Glutamatergic neuron (in vitro differentiated cells): ENCODE results near the gene RETREG1. TPM values are rescaled to one million over a fixed set of nuclear protein-coding genes. Genes with fewer than 3 reads are reported as not detected.
"Not testable (repeated sequence)": the region's sequence is repeated elsewhere in the genome, so short reads cannot be mapped to it uniquely, and the experiment has no call there.

ENCODE experiments used
- DNase-seq: peaks from one replicate; pipeline ENCODE4 v3.0.0; 2022
- H3K27ac Mint-ChIP-seq: one replicate; pipeline ENCODE4 v1.8.0; 2020; ENCODE audit warnings: mild to moderate bottlenecking, mixed read lengths, inconsistent platforms; ENCODE audit not compliant: unreplicated experiment
- H3K27me3 Mint-ChIP-seq: one replicate; pipeline ENCODE4 v1.8.0; 2020; ENCODE audit warnings: mild to moderate bottlenecking, moderate library complexity, mixed read lengths, inconsistent platforms; ENCODE audit not compliant: unreplicated experiment
- H3K36me3 Mint-ChIP-seq: one replicate; pipeline ENCODE4 v1.8.0; 2020; ENCODE audit warnings: mild to moderate bottlenecking, mixed read lengths, inconsistent platforms; ENCODE audit not compliant: unreplicated experiment
- H3K4me1 Mint-ChIP-seq: one replicate; pipeline ENCODE4 v1.8.0; 2020; ENCODE audit warnings: mild to moderate bottlenecking, low read depth, mixed read lengths, inconsistent platforms; ENCODE audit not compliant: unreplicated experiment
- H3K4me3 Mint-ChIP-seq: one replicate; pipeline ENCODE4 v1.8.0; 2020; ENCODE audit warnings: mild to moderate bottlenecking, mixed read lengths, inconsistent platforms; ENCODE audit not compliant: unreplicated experiment
- H3K9me3 Mint-ChIP-seq: one replicate; pipeline ENCODE4 v1.8.0; 2020; ENCODE audit warnings: mild to moderate bottlenecking, moderate library complexity, mixed read lengths, inconsistent platforms; ENCODE audit not compliant: unreplicated experiment
- total RNA-seq: library from RNA; stranded (reverse); fragmentation: NEBNext Ultra II Directional; extraction: Animal tissue kit (Norgen Biotek cat#: 25700); gene quantifications from one replicate; pipeline ENCODE4 v1.2.1, GENCODE V29; 2021; ENCODE audit not compliant: unreplicated experiment
- TF ChIP-seq, protein P1 (sequence below): fragments of 200-600 bp; sonication (generic); IDR thresholded peaks from one replicate; pipeline ENCODE4 v1.5.0; 2021; ENCODE audit not compliant: partially characterized antibody, unreplicated experiment

Gene RETREG1
- total RNA-seq, 1 donor from 2014 or later = 6.3 TPM

DNA sequence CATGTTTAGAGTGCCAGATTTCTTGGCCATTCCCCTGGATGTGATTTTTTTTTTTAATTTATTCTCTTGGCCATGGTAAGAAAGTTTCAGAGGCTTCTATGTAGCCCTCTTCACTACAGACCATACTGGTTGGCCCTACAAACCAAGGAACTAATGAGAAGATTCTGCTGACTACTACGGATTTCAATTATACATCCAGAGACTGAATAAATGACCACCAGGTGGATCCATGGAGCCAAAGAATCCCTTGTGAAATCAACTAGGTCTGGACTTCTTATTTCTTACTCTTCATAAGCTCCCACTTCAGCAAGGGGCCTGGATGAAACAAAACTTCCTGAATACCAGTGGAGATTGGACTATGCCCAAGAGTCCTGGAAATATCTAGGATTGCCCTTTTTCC is 178.8 kb downstream of the RETREG1 start:
- peaks cover 11% of the 10 kb centered on the region for H3K4me1 Mint-ChIP-seq
- TF ChIP-seq, protein P1, sequence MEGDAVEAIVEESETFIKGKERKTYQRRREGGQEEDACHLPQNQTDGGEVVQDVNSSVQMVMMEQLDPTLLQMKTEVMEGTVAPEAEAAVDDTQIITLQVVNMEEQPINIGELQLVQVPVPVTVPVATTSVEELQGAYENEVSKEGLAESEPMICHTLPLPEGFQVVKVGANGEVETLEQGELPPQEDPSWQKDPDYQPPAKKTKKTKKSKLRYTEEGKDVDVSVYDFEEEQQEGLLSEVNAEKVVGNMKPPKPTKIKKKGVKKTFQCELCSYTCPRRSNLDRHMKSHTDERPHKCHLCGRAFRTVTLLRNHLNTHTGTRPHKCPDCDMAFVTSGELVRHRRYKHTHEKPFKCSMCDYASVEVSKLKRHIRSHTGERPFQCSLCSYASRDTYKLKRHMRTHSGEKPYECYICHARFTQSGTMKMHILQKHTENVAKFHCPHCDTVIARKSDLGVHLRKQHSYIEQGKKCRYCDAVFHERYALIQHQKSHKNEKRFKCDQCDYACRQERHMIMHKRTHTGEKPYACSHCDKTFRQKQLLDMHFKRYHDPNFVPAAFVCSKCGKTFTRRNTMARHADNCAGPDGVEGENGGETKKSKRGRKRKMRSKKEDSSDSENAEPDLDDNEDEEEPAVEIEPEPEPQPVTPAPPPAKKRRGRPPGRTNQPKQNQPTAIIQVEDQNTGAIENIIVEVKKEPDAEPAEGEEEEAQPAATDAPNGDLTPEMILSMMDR = no peak

DNA sequence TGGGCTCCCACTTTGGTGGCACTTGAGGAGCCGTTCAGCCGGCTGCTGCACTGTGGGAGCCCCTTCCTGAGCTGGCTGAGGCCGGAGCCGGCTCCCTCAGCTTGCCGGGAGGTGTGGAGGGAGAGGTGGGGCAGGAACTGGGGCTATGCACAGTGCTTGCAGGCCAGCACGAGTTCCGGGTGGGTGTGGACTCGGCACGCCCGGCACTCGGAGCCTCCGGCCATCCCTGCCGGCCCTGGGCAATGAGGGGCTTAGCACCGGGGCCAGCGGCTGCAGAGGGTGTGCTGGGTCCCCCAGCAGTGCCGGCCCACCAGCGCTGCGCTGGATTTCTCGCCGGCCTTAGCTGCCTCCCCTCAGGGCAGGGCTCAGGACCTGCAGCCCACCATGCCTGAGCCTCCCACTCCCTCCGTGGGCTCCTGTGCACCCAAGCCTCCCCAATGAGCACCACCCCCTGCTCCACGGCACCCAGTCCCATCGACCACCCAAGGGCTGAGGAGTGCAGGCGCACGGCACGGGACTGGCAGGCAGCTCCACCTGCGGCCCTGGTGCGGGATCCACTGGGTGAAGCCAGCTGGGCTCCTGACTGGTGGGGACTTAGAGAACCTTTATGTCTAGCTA is 180.6 kb downstream of the RETREG1 start:
- H3K4me1 Mint-ChIP-seq = peaks cover 20% of the 10 kb centered on the region
- H3K9me3 Mint-ChIP-seq, DNase-seq, H3K27me3 Mint-ChIP-seq, H3K27ac Mint-ChIP-seq, H3K36me3 Mint-ChIP-seq, H3K4me3 Mint-ChIP-seq: not testable (repeated sequence)

More for the DNA sequence above, 178.8 kb downstream of the RETREG1 start:
- no peaks in the 10 kb centered on the region for H3K36me3 Mint-ChIP-seq
- no peak overlapping the region for H3K27ac Mint-ChIP-seq
- H3K9me3 Mint-ChIP-seq = peaks cover 4% of the 10 kb centered on the region
- no peak overlapping the region for H3K4me3 Mint-ChIP-seq
- no peak for DNase-seq
- peaks cover 5% of the 10 kb centered on the region for H3K27me3 Mint-ChIP-seq

DNA sequence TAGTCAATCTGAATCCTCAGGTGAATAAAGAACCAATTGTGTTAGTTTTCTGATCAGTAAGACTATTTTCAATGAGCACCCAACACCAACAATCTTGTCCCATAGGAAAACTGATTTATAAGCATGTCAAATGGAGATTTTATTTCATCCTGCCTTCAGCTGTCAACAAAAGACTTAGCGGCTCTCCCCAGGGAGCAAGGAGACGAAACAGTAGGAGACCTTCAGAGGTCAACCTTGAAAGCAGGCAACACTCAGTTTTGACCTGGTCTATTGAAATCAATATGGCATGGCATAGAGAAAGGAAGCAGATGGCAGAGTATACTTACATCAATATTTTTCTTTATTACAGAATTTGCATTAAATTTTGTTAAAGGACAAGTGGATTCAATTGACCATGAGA is 185.3 kb downstream of the RETREG1 start:
- H3K36me3 Mint-ChIP-seq = no peaks in the 10 kb centered on the region
- peaks cover 28% of the 10 kb centered on the region for H3K4me1 Mint-ChIP-seq
- H3K9me3 Mint-ChIP-seq = peaks cover 3% of the 10 kb centered on the region
- H3K27me3 Mint-ChIP-seq = peaks cover 7% of the 10 kb centered on the region
- H3K27ac Mint-ChIP-seq = peak overlapping the region; percentile 48
- TF ChIP-seq, protein P1 = no peak
- peak; percentile 27 for DNase-seq
- peak overlapping the region; percentile 3 for H3K4me3 Mint-ChIP-seq

DNA sequence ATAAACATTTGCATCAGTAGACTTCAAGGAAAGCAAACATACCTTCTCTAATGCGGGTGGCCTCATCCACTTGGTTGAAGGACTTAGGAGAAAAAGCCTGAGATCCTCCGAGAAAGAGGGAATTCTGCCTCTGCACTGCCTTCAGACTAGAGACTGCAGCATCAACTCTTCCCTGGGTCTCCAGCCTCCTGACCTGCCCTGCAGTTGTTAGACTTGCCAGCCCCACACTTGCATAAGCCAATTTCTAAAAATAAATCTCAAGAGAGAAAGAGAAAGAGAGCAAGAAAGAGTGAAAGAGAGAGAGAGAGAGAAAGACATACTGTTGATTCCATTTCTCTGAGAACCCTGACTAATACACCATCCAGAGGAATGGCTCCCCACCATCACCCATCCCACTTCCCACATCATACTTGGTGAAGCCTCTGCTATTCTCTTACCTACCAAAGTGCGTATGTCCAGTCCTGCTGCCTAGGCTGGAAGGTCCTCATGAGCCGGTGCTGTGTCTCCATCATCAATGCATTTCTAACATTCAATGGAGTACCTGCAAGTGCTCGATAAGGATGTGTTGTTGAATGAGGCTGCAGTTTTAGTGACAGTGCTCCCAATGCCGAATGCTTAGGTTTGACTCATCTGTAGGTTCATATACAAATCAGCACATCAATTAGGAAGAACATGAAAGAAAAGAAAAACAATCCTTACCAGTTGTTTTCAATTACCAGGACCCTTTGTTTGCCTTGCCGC is 186.3 kb downstream of the RETREG1 start:
- TF ChIP-seq, protein P1 = no peak
- Mint-ChIP-seq H3K4me1 (peaks cover 28% of the 10 kb centered on the region), H3K27ac (no peak overlapping the region), H3K36me3 (no peaks in the 10 kb centered on the region), H3K9me3 (peaks cover 3% of the 10 kb centered on the region), H3K27me3 (peaks cover 5% of the 10 kb centered on the region), H3K4me3 (no peak overlapping the region)
- DNase-seq = no peak

DNA sequence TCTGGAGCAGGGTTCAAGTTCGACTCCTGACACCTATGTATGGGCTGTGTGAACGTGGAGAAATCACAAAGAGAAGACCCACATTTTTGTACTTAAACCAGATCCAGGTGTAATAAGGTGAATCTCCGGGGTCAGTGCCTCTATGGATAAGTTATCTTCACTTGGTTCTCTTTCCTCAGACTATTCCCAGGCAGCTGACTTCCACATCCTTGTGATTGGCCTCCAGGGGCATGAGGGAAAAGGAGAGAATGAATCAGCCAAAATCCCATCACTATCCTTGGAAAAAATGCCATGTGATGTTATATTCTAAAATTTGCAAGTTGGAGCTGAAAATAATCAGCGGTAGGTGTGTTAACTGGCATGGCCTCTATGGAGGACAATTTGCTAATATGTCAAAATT is 188.4 kb downstream of the RETREG1 start:
- no peak for DNase-seq
- peaks cover 3% of the 10 kb centered on the region for H3K9me3 Mint-ChIP-seq
- H3K36me3 Mint-ChIP-seq = no peaks in the 10 kb centered on the region
- no peak overlapping the region for H3K4me3 Mint-ChIP-seq
- H3K27me3 Mint-ChIP-seq = peaks cover 4% of the 10 kb centered on the region
- H3K27ac Mint-ChIP-seq = no peak overlapping the region
- TF ChIP-seq, protein P1 = peak; percentile 37
- peaks cover 19% of the 10 kb centered on the region for H3K4me1 Mint-ChIP-seq
